Panc1 (cell line): ENCODE measurements around the gene RASSF4. TPM values are rescaled to one million over a fixed set of nuclear protein-coding genes. Genes with fewer than 3 reads are reported as not detected.

Source experiments
- ATAC-seq: fragments of 200-7000 bp; cut with Tn5 transposase; 2 replicates; pipeline ENCODE4 v1.9.1; 2020; ENCODE audit warnings: mild to moderate bottlenecking, moderate library complexity
- BruUV-seq: library from RNA; stranded (reverse); fragments of 400-500 nt; replicated peaks from 2 replicates; lab custom pipeline; 2021; lab: Mats Ljungman, UMichigan
- CTCF ChIA-PET: fragments of 300-600 bp; sonication (Branson Sonifier 250); formaldehyde crosslinking; loops from one replicate; lab custom pipeline; 2022; ENCODE audit warnings: antibody characterized with exemption; lab: Charles Lee
- POLR2A ChIA-PET: fragments of 300-600 bp; sonication (Branson Sonifier 250); formaldehyde crosslinking; loops from one replicate; lab custom pipeline; 2022; ENCODE audit warnings: antibody characterized with exemption; lab: Charles Lee
- DNase-seq: peaks from one replicate; pipeline ENCODE4 v3.0.0-alpha.2; 2010; ENCODE audit warnings: low read depth, low spot score
- H3K27ac ChIP-seq: 2 replicates; pipeline ENCODE4 v1.5.1; 2011; ENCODE audit warnings: mild to moderate bottlenecking, low read length, inconsistent platforms
- H3K27me3 ChIP-seq: fragments of 200-500 bp; sonication (Bioruptor generic); 2 replicates; pipeline ENCODE4 v1.6.0; 2014; ENCODE audit warnings: low read length, inconsistent platforms; ENCODE audit not compliant: control insufficient read depth, insufficient read depth
- H3K36me3 ChIP-seq: fragments of 200-500 bp; sonication (Bioruptor generic); 2 replicates; pipeline ENCODE4 v1.5.1; 2014; ENCODE audit warnings: inconsistent platforms, mild to moderate bottlenecking, low read length, moderate library complexity; ENCODE audit not compliant: control insufficient read depth, insufficient read depth
- H3K4me1 ChIP-seq: 2 replicates; pipeline ENCODE4 v1.5.1; 2011; ENCODE audit warnings: inconsistent platforms, mild to moderate bottlenecking, low read length, moderate library complexity; ENCODE audit not compliant: control insufficient read depth, insufficient read depth
- H3K4me3 ChIP-seq, 2 experiments: 2 replicates each; pipeline ENCODE4 v1.5.1; 2011 to 2012; ENCODE audit warnings: low read depth in 2 of 2, low read length in 2 of 2, mild to moderate bottlenecking in 2 of 2, inconsistent platforms in 1 of 2, moderate library complexity in 1 of 2
- H3K9me3 ChIP-seq: fragments of 200-500 bp; sonication (Bioruptor generic); 2 replicates; pipeline ENCODE4 v1.5.1; 2014; ENCODE audit warnings: low read depth, mild to moderate bottlenecking, inconsistent platforms, low read length, moderate library complexity; ENCODE audit not compliant: control insufficient read depth, insufficient read depth
- POLR2AphosphoS5 ChIP-seq: IDR thresholded peaks from 2 replicates; pipeline ENCODE4 v1.6.1; 2012; ENCODE audit warnings: mild to moderate bottlenecking, low read depth, low read length, moderate library complexity
- SIN3A ChIP-seq: IDR thresholded peaks from 2 replicates; pipeline ENCODE4 v1.6.1; 2012; ENCODE audit warnings: low read depth, mild to moderate bottlenecking, low read length, moderate library complexity, borderline replicate concordance; ENCODE audit not compliant: insufficient read depth
- TCF7L2 ChIP-seq: IDR thresholded peaks from 2 replicates; pipeline ENCODE4 v1.6.1; 2011; ENCODE audit warnings: mild to moderate bottlenecking, low read depth, low read length, inconsistent platforms
- in situ Hi-C: cut with HindIII; loops from 2 replicates; pipeline ENCODE4 v1.10.0; 2016; ENCODE audit warnings: low sequenced_read_pairs, low pct_unique_long_range_greater_than_20kb
- intact Hi-C: fragments of 100-400 bp; cut with micrococcal nuclease; formaldehyde crosslinking; loops from one replicate; pipeline ENCODE4 v1.10.0; 2022; ENCODE audit not compliant: unreplicated experiment
- total RNA-seq: library from RNA; stranded (reverse); gene quantifications from one replicate; pipeline ENCODE4 v1.2.1, GENCODE V29; 2021; ENCODE audit not compliant: unreplicated experiment
- TF ChIP-seq, protein P1 (sequence below): fragments of 450-650 bp; IDR thresholded peaks from 2 replicates; pipeline ENCODE4 v1.5.1; 2017; ENCODE audit warnings: mild to moderate bottlenecking
- TF ChIP-seq, protein P2 (sequence below), 2 experiments: IDR thresholded peaks; 2 replicates each; pipeline ENCODE4 v1.6.1; 2011 to 2012; ENCODE audit warnings: low read depth in 2 of 2, control low read depth in 1 of 2, low read length in 1 of 2, mild to moderate bottlenecking in 1 of 2, moderate library complexity in 1 of 2; ENCODE audit not compliant: insufficient read depth in 1 of 2

RASSF4 gene
- total RNA-seq, 1 experiment from 2014 or later, result 13.9 TPM

DNA sequence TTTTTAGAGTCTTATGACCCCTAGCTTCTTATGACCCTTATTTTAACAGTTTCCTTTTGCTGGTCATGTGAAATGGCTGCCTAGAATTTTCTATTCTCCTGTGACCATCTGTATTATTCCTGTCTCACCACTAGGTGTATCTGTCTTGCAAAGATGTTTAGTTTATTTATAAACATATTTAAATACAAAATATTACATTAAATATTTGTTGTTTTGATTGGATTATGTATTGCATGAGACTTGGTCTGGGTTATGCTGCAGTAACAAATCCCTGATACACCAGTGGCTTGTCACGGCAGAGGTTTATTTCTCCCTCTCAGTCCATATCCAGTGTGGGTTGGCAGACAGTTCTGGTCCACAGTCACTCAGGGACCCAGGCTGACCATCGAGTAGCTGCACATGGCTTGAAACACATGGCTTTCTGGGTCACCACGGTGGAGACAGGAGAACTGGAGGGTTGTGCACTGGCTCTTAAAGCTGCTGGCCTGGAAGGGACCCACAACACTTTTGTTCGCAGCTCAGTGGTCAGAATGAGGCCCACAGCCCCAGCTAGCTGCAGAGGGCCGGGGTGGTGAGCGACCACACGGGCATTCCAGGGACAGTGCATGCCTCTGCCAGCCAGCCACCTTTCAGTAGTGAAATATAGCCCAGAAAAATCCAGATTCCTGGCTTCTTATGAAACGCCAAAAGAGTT is 7.4 kb downstream of the RASSF4 start:
- TF ChIP-seq POLR2AphosphoS5, result no peak
- TF ChIP-seq SIN3A, result no peak
- TF ChIP-seq, protein P1, sequence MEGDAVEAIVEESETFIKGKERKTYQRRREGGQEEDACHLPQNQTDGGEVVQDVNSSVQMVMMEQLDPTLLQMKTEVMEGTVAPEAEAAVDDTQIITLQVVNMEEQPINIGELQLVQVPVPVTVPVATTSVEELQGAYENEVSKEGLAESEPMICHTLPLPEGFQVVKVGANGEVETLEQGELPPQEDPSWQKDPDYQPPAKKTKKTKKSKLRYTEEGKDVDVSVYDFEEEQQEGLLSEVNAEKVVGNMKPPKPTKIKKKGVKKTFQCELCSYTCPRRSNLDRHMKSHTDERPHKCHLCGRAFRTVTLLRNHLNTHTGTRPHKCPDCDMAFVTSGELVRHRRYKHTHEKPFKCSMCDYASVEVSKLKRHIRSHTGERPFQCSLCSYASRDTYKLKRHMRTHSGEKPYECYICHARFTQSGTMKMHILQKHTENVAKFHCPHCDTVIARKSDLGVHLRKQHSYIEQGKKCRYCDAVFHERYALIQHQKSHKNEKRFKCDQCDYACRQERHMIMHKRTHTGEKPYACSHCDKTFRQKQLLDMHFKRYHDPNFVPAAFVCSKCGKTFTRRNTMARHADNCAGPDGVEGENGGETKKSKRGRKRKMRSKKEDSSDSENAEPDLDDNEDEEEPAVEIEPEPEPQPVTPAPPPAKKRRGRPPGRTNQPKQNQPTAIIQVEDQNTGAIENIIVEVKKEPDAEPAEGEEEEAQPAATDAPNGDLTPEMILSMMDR, result peak; percentile 41; the same call in 1 of the 2 replicates
- no peak for TF ChIP-seq TCF7L2
- H3K27ac ChIP-seq, result peak overlapping the region; percentile 70; the same call in 1 of the 2 replicates
- no peaks in the 10 kb centered on the region for H3K27me3 ChIP-seq
- in situ Hi-C loops (no loop called here), intact Hi-C loops (no loop called here)
- ChIA-PET POLR2A (interaction anchor here (0.5 kb wide), 1 partner anchor 23 kb away, joined by 3 read pairs; no protein-coding TSS in a partner anchor), CTCF (interaction anchor here (0.6 to 1.1 kb wide), 2 partner anchors 14 to 595 kb away, joined by 4 to 5 read pairs; no protein-coding TSS in a partner anchor)
- H3K4me3 ChIP-seq, result no peak overlapping the region
- no peaks in the 10 kb centered on the region for H3K36me3 ChIP-seq
- ATAC-seq (no peak), DNase-seq (no peak)
- peaks cover 37% of the 10 kb centered on the region for H3K4me1 ChIP-seq
- no peaks in the 10 kb centered on the region for H3K9me3 ChIP-seq
- BruUV-seq, result no TSS peak

DNA sequence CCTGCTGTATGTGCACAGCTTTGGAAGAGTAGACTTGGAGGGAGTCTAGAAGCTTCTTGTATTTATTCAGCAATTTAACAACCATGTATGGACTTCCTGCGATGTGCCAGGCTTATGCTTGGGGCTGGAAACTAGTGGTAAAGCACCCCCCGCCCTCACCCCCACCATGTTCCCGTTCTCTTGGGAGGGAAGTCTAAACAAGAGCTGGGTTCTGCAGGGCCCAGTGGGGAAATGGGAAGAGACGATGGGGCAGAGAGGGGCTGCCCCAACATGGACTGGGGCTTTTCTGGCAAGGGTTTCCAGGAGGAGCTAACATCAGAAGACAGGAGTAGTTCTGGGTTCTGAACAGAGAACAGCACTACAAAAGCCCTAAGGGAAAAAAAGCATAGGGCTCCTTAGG is 8.0 kb downstream of the RASSF4 start:
- in situ Hi-C loops (no loop called here), intact Hi-C loops (no loop called here)
- ATAC-seq (no peak), DNase-seq (no peak)
- H3K4me3 ChIP-seq, result no peak overlapping the region
- peaks cover 37% of the 10 kb centered on the region for H3K4me1 ChIP-seq
- BruUV-seq, result no TSS peak
- no peak overlapping the region; the same call in 1 of the 2 replicates for H3K27ac ChIP-seq
- ChIA-PET CTCF (interaction anchor here (0.6 kb wide), 1 partner anchor 620 kb away, joined by 3 read pairs; no protein-coding TSS in a partner anchor), POLR2A (no interaction called here)
- H3K9me3 ChIP-seq, result no peaks in the 10 kb centered on the region
- no peaks in the 10 kb centered on the region for H3K27me3 ChIP-seq
- H3K36me3 ChIP-seq, result no peaks in the 10 kb centered on the region
- TF ChIP-seq TCF7L2 (no peak), POLR2AphosphoS5 (no peak), SIN3A (no peak)
- TF ChIP-seq, protein P1, result no peak
- TF ChIP-seq, protein P2, sequence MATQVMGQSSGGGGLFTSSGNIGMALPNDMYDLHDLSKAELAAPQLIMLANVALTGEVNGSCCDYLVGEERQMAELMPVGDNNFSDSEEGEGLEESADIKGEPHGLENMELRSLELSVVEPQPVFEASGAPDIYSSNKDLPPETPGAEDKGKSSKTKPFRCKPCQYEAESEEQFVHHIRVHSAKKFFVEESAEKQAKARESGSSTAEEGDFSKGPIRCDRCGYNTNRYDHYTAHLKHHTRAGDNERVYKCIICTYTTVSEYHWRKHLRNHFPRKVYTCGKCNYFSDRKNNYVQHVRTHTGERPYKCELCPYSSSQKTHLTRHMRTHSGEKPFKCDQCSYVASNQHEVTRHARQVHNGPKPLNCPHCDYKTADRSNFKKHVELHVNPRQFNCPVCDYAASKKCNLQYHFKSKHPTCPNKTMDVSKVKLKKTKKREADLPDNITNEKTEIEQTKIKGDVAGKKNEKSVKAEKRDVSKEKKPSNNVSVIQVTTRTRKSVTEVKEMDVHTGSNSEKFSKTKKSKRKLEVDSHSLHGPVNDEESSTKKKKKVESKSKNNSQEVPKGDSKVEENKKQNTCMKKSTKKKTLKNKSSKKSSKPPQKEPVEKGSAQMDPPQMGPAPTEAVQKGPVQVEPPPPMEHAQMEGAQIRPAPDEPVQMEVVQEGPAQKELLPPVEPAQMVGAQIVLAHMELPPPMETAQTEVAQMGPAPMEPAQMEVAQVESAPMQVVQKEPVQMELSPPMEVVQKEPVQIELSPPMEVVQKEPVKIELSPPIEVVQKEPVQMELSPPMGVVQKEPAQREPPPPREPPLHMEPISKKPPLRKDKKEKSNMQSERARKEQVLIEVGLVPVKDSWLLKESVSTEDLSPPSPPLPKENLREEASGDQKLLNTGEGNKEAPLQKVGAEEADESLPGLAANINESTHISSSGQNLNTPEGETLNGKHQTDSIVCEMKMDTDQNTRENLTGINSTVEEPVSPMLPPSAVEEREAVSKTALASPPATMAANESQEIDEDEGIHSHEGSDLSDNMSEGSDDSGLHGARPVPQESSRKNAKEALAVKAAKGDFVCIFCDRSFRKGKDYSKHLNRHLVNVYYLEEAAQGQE (IDR thresholded peaks at IDR 0.05; ENCODE audit: insufficient read depth in 1 of 2, low read depth in 2 of 2, low read length in 1 of 2), result no peak
